GM21576 (cell line): ENCODE results near the gene KYAT1.

ENCODE experiments used
- ATAC-seq: cut with Tn5 transposase; IDR thresholded peaks from one replicate; pipeline ENCODE4 v1.9.1; 2021; ENCODE audit warnings: mild to moderate bottlenecking, moderate library complexity; ENCODE audit not compliant: unreplicated experiment

Gene KYAT1

DNA sequence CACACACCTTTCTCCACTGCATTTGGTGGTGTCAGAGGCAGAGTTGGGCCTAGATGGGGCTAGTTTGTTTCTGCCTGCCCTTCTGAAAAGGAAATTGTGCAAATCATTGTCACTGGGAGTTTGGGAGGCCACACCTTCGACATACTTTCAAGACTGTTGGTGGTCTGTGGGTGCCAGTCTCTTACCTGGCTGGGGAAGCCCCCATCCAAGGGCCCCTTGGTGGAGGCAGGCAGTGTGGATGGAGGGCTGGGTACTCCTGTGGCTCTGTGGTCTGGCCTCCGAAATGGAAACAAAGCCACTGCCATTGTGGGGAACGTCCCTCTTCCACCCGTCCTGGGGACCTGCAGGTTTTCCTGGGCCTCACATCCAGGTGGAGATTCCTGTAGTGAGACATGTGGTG lies 28.1 kb upstream of the KYAT1 start:
- no peak for ATAC-seq

DNA sequence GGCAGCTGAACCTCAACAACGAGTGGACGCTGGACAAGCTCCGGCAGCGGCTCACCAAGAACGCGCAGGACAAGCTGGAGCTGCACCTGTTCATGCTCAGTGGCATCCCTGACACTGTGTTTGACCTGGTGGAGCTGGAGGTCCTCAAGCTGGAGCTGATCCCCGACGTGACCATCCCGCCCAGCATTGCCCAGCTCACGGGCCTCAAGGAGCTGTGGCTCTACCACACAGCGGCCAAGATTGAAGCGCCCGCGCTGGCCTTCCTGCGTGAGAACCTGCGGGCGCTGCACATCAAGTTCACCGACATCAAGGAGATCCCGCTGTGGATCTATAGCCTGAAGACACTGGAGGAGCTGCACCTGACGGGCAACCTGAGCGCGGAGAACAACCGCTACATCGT lies 26.6 kb upstream of the KYAT1 start:
- ATAC-seq = no peak

DNA sequence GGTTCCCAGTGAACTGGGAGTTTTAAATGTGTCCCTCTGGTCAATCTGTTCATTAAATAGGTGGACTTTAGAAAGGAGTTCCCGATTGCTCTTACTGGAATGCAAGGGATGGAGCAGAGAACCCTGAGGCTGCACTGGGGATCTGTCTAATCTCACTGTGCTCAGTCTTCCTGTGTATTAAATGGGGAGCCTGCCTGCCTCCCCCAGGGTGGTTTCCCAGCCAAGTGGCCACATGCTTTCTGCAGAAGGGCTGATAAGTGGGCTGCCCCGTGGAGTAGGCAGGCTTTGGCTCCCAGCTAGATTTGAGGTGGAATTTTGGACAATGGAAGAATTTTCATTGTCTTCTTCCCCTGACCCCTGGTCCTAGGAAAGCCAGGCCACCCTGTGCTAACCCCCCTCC lies 25.0 kb upstream of the KYAT1 start:
- no peak for ATAC-seq

DNA sequence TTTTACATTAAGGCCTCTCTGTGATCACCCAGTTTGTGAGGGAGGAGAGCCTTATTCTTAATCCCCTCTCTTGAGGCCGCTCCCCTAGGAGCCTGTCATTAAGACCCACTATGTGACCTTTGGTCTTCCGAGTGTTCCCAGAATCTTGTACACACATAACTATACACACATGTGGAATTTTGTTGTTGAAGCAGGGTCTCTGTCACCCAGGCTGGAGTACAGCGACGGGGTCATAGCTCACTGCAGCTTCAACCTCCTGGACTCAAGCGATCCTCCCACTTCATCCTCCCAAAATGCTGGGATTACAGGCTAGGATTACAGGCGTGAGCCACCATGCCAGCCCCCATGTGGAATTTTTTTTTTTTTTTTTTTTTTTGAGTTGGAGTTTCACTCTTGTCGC lies 24.2 kb upstream of the KYAT1 start:
- no peak for ATAC-seq

DNA sequence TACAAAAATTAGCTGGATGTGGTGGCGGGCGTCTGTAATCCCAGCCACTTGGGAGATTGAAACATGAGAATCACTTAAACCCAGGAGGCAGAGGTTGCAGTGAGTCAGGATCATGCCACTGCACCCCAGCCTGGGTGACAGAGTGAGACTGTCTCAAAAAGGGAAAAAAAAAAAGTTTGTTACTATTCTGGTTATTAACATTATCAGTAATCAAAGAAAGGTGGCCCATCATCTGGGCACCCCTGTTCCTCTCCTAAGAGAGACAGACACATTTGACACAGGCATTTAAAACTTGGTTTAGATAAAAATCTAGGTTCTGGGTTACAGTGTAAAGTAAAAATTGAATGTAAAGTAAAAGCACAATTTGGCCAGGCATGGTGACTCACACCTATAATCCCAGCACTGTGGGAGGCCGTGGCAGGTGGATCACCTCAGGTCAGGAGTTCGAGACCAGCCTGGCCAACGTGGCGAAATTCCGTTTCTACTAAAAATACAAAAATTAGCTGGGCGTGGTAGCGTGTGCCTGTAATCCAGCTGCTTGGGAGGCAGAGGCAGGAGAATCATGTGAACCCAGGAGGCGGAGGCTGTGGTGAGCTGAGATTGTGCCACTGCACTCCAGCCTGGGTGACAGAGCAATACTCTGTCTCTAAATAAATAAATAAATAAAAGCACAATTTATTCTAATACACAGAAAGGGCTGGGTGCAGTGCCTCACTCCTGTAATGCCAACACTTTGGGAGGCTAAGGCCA lies 22.3 kb upstream of the KYAT1 start:
- ATAC-seq = no peak

DNA sequence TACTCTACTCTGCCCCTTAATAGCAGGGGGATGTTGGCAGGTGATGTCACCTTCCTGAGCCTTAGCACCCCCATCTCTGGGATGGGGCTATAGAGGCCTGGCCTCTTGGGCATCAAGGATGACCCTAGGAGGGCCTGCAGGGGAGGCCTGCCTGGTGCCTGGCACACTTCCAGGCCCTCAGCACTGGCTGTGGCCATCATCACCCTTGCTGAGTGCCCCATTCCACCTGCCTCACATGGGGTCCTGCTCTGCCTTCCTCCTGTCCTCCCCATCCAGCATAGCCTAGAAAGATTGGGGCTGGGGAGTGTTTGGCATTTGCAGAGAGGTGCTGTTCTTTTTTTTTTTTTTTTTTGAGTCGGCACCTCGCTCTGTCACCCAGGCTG lies 21.3 kb upstream of the KYAT1 start:
- no peak for ATAC-seq

DNA sequence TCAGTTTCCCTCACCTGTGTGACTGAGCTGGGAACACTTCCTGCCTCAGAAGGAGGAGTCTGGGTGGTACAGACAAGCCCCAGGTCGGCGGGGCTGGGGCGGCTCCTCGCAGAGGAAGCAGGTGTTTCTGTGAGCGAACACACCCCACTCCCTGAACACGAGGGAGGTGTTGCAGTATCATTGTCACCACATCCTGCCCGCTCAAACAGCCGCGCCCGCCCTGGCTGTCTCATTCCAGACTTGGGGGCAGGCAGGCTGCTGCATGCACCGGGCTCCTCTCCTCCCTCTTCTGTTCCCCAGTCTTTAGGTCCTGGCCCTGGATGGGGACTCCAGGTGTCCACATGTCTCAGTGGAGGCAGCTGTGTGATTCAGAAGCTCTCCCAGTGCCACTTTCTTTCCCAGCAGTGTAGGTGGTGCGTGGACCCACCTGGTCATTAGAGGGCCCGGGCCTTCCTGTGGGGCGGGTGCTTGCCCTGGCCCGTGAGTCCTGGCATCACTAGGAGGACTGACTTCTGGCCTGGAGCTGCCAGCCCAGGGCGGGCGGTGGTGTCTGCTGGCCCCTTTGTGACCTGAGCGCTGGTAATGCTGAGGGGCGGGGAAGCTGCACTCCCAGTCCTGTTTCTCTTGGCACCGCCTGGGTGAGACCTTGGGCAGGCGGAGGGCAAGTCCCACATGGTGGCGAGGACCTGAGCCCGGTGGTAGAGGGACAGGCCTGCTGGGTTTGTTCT lies 20.8 kb upstream of the KYAT1 start:
- ATAC-seq = peak; percentile 82

DNA sequence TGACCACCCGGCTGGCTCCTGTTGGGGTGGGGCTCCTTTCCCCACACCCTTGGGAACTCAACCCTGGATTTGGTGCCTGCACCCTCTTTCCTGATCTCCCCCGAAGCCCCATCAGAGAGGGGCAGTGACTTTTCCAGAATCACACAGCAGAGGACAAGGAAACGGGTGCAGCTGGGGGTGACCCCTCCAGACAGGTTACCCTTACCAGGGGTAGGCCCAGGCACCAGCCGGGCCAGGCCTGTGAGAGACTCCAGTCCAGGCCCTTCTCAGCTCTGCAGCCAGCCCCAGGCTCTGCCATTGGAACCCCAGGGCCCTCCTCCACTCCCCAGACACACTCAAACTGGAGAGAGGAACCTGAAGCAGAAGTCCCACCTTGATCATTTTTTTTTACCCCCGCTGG lies 20.1 kb upstream of the KYAT1 start:
- peak; percentile 5 for ATAC-seq

DNA sequence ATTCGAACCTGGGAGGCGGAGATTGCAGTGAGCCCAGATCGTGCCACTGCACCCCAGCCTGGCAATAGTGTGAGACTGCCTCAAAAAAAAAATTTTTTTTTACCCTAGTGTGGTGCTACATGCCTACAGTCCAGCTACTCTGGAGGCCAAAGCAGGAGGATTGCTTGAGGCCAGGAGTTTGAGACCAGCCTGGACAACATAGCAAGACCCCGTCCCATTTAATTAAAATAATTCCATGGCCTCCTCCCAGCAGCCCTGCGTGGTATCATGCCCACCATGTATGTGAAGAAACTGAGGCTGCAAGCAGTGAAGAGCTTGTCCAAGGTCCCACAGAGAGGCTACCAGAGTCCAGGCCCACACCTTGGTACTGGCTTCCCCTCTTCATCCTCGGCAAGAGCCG lies 19.6 kb upstream of the KYAT1 start:
- ATAC-seq = no peak

DNA sequence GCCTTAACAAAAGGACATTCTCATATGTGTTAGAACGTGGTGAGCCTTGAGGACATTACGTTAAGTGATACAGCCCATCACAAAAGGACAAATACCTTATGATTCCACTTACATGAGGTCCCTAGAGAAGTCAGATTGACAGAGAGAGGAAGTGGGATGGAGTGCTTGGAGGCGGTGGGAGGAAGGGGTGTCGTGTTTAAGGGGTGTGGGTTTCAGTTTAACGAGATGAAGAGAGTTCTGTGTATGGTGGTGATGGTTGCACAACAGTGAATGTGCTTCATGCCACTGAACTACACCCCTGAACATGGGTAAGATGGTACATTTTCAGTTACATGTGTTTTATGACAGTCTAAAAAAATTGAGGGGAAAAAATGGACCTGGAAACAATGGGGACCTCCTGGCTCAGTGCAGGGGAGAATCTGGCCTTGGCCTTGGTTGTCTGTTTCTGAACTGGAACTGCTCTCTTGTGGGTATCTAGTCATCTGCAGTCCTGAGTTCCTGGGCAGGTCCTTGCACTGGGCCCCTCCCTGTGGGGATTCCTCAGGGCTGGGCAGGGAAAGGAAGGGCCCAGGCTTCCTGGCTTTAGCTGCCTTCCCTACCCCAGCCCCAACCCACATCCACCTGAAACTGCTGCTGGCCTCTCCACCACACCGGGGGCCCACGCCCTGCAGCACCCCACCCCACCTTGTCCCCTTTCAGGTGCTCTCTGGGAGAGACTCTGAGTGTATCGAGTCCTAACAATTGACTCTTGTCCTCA lies 18.0 kb upstream of the KYAT1 start:
- ATAC-seq = no peak

DNA sequence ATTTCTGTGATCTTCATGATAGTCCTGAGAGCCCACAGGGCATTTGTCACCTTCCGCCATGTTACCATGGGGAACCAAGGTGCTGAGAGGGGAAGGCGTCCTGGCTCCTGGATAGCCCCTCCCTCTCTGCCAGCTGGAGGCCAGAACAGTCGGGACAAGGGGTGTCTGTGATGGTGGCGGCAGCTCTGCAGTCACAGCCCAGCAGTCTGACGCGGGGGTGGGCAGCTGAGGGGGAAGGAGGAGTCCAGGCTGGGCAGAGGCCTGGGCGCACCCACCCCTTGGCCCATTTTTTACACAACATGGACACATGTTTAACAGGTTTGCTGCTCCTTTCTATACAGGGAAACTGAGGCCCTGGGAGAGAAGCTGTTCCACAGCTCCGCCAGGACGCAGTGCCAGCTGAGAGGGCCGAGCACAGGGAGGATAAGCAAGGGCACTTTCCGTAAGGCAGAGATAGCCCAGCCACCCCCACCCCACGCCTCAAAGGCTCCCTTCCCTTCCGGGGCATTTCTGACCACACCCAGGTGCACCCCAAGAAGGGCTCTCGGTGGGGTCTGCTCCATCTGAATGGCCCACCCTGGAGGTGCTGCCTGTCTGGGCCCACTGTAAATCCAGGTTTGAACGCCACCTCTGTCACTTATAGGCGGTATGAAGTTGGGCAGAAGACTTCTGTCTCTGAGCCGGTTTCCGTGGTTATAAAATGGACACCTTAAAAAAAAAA lies 17.3 kb upstream of the KYAT1 start:
- ATAC-seq = no peak

DNA sequence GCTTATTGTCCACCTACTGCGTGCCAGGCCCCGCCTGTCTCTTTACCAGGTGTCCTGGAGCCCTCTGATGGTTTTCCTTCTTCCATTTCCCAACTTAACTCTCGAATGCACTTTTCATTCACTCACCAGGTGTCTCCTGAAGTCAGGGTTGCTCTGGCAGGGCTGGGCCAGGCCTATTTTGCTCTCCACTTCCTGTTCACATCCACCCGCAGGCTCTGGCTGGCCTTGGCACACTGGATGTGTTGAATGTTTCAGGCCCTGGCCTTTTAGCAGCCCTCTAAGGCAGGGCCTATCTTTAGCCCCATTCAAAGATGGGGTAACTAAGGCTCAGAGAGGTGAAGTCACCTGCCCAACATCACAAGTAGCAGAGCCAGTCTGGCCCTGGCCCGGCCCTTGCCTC lies 16.6 kb upstream of the KYAT1 start:
- no peak for ATAC-seq

DNA sequence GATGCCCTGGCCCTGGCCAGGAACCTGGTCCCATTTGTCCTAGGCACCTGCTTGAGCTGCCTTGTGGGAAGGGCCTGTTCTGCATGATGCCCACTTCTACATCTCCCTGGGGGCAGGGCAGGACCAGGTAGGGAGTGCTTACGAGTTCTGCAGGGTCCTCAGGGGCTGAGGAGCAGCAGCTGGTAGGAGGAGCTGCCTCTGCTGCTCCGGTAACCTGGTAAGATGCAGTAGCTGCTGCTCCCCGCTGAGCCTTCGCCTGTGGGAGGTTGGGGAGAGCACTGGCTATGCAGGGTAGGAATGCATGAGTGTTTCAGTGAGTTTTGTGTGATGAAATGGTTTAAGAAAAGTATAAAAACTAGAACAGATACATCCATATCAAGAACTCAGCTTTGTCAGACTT lies 13.8 kb upstream of the KYAT1 start:
- no peak for ATAC-seq

DNA sequence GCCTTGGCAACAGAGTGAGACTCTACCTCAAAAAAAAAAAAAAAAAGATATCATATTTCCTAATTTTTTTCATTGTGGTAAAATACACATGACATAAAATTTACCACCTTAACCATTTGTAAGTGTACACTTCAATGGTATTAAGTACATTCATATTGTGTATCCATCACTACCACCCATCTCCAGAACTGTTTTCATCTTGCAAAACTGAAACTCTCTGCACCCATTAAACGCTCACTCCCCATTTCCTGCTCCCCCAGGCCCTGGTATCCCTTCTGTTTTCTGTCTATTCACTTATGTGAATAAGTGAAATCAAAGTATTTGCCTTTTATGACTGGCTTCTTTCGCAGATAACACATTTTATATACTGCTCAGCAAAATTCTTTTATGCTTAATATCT lies 13.0 kb upstream of the KYAT1 start:
- no peak for ATAC-seq

DNA sequence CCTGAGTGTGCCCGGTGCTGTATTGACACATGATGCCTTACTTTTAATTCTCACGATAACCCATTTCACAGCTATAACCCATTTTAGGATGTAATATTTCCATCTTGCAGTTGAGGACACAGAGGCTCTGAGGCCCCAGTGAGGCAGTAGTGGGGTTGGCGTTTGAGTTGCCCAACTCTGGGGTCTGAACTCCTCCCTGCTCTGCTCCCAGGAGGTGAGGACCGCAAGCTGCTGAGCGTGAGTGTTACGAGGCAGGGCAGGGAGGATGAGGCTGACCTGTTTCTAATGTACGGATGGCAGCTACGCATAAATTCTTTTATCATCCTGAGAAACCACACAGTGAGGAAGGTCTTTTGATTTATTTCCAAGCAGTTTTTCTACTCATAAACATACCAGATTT lies 11.6 kb upstream of the KYAT1 start:
- no peak for ATAC-seq

DNA sequence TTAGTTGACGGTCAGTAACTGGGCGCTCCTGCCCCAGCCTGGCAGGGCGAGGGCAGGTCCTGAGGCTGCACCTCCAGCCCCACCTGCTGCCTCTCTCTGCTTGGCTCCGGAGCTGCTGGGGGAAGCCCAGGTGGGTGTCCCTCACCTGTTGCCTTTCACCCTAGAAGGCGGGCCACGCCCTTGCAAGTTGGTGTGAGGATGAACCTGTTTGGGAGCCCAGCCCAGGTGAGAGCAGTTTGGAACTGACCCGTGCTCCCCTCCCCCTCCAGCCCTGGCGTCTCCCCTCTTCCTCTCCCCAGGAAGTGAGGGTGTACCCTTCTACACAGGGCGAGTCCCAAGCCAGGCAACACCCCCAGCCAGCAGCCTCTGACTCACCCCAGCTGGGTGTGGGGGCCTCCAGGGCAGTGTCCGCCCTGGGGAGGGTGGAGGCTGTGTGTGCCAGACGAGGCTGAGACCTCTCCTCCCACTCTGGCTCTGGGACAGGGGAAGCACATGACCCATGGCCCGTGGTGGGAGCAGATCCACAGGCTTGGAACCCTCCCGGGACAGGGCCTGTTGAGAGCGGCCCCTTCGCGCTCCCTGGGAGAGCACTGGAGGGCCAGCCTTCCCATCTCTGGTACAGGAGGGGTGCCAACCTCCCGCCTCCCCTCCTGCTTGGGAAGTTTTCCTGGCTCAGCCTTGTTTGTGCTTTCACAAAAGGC lies 10.6 kb upstream of the KYAT1 start:
- no peak for ATAC-seq

DNA sequence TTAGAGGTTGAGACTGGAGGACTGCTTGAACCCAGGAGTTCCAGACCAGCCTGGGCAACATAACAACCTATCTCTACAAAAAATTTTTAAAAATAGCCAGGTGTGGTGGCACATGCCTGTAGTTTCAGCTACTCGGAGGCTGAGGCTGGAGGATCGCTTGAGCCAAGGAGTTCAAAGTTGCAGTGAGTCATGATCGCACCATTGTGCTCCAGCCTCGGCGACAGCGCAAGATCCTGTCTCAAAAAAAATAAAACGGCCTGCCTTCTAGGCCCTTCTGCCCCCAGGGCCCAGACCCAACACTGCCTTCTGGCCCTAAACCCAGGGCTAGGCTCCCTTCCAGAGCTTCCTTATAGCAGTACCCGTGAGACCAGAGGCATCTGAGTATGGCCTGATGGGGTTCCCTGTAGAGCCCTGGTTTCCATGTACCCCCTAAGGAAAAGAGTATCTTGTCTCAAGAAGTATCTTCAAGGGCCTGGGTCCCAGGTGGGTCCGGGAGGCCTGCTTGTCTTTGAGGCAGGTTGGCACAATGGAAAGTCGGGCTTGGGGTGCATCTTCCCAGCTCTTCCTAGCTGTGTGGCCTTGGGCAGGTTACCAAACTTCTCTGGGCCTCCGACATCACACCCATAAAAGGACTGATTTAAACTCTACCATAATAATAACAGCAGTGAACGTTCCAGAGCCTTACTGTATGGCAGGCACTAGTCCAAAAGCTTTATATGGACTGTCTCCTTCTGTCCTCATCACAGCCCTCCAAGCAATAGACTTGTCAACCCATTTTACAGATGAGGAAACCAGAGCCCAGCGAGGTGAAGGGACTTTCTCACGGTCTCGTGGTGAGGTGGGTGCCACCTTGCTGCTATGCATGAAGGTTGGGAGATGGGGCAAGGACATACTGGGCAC lies 9.8 kb upstream of the KYAT1 start:
- no peak for ATAC-seq

DNA sequence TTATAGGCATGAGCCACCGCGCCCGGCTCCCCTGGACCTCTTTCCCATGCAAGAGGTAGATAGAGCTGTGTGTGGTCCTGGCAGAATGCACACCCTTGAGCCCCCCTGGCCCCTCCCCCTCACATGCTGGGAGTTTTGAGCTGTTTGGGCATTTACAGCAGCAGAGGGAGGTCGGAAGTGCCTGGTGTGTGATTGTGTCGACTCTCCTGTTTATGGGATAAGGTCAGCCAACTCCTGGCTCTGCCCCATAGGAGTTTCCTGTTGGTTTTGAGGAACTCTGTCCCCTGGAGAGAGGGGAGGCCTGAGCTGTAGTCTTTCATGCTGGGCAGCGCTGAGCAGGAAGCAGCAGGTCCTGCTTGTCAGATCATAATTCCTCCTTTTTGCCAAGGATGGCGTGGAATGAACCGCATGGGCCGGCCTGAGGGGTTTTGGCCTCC lies 6.2 kb upstream of the KYAT1 start:
- ATAC-seq = no peak

DNA sequence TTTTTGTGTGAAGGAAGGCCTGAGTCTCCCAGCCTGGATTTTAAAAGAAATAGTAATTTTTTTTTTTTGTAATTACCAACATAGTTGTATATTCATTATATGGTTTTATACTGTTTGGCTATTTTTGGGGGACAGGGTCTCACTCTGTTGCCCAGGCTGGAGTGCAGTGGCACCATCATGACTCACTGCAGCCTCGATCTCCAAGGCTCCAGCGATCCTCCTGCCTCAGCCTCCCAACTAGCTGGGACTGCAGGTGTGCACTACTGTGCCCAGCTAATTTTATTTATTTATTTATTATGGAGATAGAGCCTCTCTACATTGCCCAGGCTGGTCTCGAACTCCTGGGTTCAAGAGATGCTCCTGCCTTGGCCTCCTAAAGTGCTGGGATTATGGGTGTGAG lies 5.3 kb upstream of the KYAT1 start:
- no peak for ATAC-seq
